Smooth muscle cell (in vitro differentiated cells): ENCODE data around the gene MRPS18C. TPM values are rescaled to one million over a fixed set of nuclear protein-coding genes. Genes with fewer than 3 reads are reported as not detected.

Source experiments
- DNase-seq: peaks from one replicate; lab custom pipeline; 2025; ENCODE audit not compliant: unreplicated experiment; lab: John Stamatoyannopoulos, UW
- H2AFZ ChIP-seq: fragments of 200-600 bp; sonication (generic); 2 replicates; pipeline ENCODE4 v1.6.0; 2016; ENCODE audit warnings: antibody characterized with exemption, low read depth, mild to moderate bottlenecking
- H3F3A ChIP-seq: fragments of 200-600 bp; sonication (generic); 2 replicates; pipeline ENCODE4 v1.6.0; 2017; ENCODE audit warnings: antibody characterized with exemption, low read depth
- H3K27ac ChIP-seq: fragments of 200-600 bp; sonication (generic); 2 replicates; pipeline ENCODE4 v1.5.1; 2016; ENCODE audit warnings: low read depth, mild to moderate bottlenecking
- H3K27me3 ChIP-seq: fragments of 200-600 bp; sonication (generic); 2 replicates; pipeline ENCODE4 v1.6.1; 2016; ENCODE audit warnings: low read depth, mild to moderate bottlenecking
- H3K36me3 ChIP-seq: fragments of 200-600 bp; sonication (generic); 2 replicates; pipeline ENCODE4 v1.5.1; 2016; ENCODE audit warnings: low read depth
- H3K4me1 ChIP-seq: fragments of 200-600 bp; sonication (generic); 2 replicates; pipeline ENCODE4 v1.5.1; 2016; ENCODE audit warnings: low read depth
- H3K4me2 ChIP-seq: fragments of 200-600 bp; sonication (generic); 2 replicates; pipeline ENCODE4 v1.6.0; 2016; ENCODE audit warnings: mild to moderate bottlenecking
- H3K4me3 ChIP-seq: fragments of 200-600 bp; sonication (generic); 2 replicates; pipeline ENCODE4 v1.5.1; 2016; ENCODE audit warnings: mild to moderate bottlenecking
- H3K79me2 ChIP-seq: fragments of 200-600 bp; sonication (generic); 2 replicates; pipeline ENCODE4 v1.6.0; 2016; ENCODE audit warnings: low read depth, mild to moderate bottlenecking
- H3K9ac ChIP-seq: fragments of 200-600 bp; sonication (generic); 2 replicates; pipeline ENCODE4 v1.6.0; 2016; ENCODE audit warnings: low read depth
- H3K9me3 ChIP-seq: fragments of 200-600 bp; sonication (generic); replicated peaks from 2 replicates; pipeline ENCODE4 v1.5.1; 2016; ENCODE audit warnings: low read depth
- H4K20me1 ChIP-seq: fragments of 200-600 bp; sonication (generic); 2 replicates; pipeline ENCODE4 v1.6.0; 2016; ENCODE audit warnings: low read depth
- WGBS: methylation state at CpG from one replicate; pipeline ENCODE4 v1.1.7; 2016; ENCODE audit warnings: low lambda C conversion rate; 5-methylcytosine and 5-hydroxymethylcytosine counted together
- polyA plus RNA-seq: library from polyadenylated mRNA; unstranded; fragments of >200 nt; fragmentation: Nextera tagmentation; extraction: Ambion mirVana; gene quantifications from 2 replicates; pipeline ENCODE4 v1.2.1, GENCODE V29; 2016
- total RNA-seq: library from RNA; depleted of rRNA; stranded (reverse); fragments of >200 nt; gene quantifications from 2 replicates; pipeline ENCODE4 v1.2.3, GENCODE V29; 2014
- TF ChIP-seq, protein P1 (sequence below): fragments of 200-600 bp; sonication (generic); IDR thresholded peaks from 2 replicates; pipeline ENCODE4 v1.5.1; 2017; ENCODE audit warnings: borderline replicate concordance, mild to moderate bottlenecking, antibody characterized with exemption; ENCODE audit not compliant: insufficient read depth, poor library complexity, severe bottlenecking

Gene MRPS18C
- total and polyA plus RNA-seq, 2 experiments from 2014 or later = 24.2 to 121 TPM

DNA sequence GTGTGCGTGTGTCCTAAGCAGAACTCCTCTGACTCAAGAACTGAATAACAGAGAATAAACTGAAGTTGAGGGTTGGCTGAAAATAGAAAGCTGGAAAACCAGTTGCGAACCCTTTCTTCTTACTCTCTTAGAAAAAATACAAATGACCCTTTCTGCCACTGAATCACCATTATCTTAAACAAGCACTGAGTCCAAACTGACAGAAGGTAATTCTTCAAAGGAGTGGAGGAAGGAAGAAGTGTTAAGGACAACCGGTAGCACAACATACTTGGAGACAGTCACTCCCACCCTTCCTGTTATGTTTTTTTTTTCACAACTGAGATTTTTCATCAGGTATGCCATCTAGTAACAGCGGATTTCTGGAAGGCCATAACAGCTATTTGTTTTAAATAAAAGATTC, 38.3 kb upstream of the MRPS18C start:
- H3K36me3 ChIP-seq = peaks cover 3% of the 10 kb centered on the region
- H3K4me1 ChIP-seq = no peaks in the 10 kb centered on the region
- peak overlapping the region; percentile 40 for H3K27ac ChIP-seq
- H3K27me3 ChIP-seq = no peaks in the 10 kb centered on the region
- no peaks in the 10 kb centered on the region for H3F3A ChIP-seq
- H3K9ac ChIP-seq = no peak overlapping the region
- H3K9me3 ChIP-seq = no peaks in the 10 kb centered on the region
- no peak overlapping the region for H3K4me3 ChIP-seq
- no peak overlapping the region for H3K4me2 ChIP-seq
- no peaks in the 10 kb centered on the region for H3K79me2 ChIP-seq
- 79% methylated on average over 4 of the region's 4 CpGs for WGBS
- no peak overlapping the region for H2AFZ ChIP-seq
- H4K20me1 ChIP-seq = no peaks in the 10 kb centered on the region
- TF ChIP-seq, protein P1, sequence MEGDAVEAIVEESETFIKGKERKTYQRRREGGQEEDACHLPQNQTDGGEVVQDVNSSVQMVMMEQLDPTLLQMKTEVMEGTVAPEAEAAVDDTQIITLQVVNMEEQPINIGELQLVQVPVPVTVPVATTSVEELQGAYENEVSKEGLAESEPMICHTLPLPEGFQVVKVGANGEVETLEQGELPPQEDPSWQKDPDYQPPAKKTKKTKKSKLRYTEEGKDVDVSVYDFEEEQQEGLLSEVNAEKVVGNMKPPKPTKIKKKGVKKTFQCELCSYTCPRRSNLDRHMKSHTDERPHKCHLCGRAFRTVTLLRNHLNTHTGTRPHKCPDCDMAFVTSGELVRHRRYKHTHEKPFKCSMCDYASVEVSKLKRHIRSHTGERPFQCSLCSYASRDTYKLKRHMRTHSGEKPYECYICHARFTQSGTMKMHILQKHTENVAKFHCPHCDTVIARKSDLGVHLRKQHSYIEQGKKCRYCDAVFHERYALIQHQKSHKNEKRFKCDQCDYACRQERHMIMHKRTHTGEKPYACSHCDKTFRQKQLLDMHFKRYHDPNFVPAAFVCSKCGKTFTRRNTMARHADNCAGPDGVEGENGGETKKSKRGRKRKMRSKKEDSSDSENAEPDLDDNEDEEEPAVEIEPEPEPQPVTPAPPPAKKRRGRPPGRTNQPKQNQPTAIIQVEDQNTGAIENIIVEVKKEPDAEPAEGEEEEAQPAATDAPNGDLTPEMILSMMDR = no peak
- no peak for DNase-seq

DNA sequence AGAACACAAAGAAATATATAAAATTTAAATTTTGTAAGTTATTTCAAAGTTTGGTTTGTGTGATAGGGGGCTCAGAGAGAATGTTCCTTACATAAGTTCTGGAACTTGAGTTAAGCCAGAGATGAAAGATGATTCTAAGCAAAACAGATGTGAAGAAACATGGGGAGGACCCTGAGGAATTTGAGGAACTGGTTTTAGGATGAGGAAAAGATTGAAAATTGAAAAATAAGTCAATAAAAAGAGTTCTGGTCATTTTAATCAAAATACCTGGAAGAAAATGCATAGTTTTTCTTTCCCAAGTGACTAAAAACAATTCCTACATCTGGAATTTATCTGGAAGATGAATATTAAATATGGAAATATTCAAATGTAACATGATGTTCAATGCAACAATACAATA, 37.6 kb upstream of the MRPS18C start:
- Histone ChIP-seq H4K20me1 (no peaks in the 10 kb centered on the region), H3K4me1 (no peaks in the 10 kb centered on the region), H3K4me3 (no peak overlapping the region), H3K9ac (no peak overlapping the region), H3F3A (no peaks in the 10 kb centered on the region), H2AFZ (no peak overlapping the region), H3K36me3 (peaks cover 3% of the 10 kb centered on the region), H3K79me2 (no peaks in the 10 kb centered on the region), H3K27ac (peak overlapping the region; percentile 40), H3K27me3 (no peaks in the 10 kb centered on the region), H3K4me2 (no peak overlapping the region), H3K9me3 (no peaks in the 10 kb centered on the region)
- TF ChIP-seq, protein P1 = no peak
- no peak for DNase-seq

DNA sequence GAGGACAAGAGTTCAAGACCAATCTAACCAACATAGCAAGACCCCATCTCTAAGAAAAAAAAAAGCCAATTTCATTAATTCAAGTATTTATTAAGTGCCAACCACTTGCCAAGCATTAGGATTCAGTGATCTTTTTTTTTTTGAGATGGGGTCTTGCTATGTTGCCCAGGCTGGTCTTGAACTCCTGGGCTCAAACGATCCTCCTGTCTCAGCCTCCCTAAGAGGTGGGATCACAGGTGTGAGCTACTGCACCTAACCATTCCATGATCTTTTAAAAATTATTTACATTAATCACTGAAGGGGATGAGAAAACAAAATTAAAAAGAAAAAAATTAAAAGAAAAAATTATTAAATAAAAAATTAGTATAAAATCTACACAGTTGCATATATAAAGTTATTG, 24.7 kb upstream of the MRPS18C start:
- no peak overlapping the region for H2AFZ ChIP-seq
- no peaks in the 10 kb centered on the region for H3K9me3 ChIP-seq
- H3K9ac ChIP-seq = no peak overlapping the region
- no peak for DNase-seq
- no peaks in the 10 kb centered on the region for H3K27me3 ChIP-seq
- H3K4me1 ChIP-seq = no peaks in the 10 kb centered on the region
- no peaks in the 10 kb centered on the region for H3K79me2 ChIP-seq
- H3K4me2 ChIP-seq = no peak overlapping the region
- WGBS = 92% methylated on average over 1 of the region's 1 CpG
- no peaks in the 10 kb centered on the region for H4K20me1 ChIP-seq
- H3K4me3 ChIP-seq = no peak overlapping the region
- no peaks in the 10 kb centered on the region for H3F3A ChIP-seq
- TF ChIP-seq, protein P1 = no peak
- peaks cover 5% of the 10 kb centered on the region for H3K36me3 ChIP-seq
- no peak overlapping the region for H3K27ac ChIP-seq

DNA sequence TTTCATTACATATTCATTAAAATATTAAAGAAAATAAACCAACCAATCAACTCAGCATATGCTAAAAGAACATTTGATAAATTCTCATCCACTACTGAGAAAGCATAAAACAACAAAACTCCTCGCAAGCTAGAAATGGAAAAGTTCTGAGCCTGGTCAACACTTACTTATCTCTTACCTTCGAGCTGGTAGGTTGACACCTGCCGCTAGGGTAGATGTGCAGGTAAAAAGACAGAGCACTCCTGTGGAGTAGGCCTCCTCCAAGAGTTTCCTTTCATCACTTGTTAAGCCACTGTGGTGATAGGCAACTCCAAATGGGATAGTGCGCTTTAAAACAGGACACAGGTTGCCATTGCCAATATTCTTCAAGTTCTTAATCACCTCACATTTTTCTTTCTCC, 19.2 kb upstream of the MRPS18C start:
- WGBS = 89% methylated on average over 4 of the region's 4 CpGs
- Histone ChIP-seq H3K4me3 (no peak overlapping the region), H3K27ac (no peak overlapping the region), H3K79me2 (no peaks in the 10 kb centered on the region), H4K20me1 (no peaks in the 10 kb centered on the region), H3K27me3 (no peaks in the 10 kb centered on the region), H3K9ac (no peak overlapping the region), H2AFZ (no peak overlapping the region), H3K9me3 (no peaks in the 10 kb centered on the region), H3F3A (no peaks in the 10 kb centered on the region), H3K4me2 (no peak overlapping the region), H3K4me1 (no peaks in the 10 kb centered on the region), H3K36me3 (no peaks in the 10 kb centered on the region)
- TF ChIP-seq, protein P1 = no peak
- no peak for DNase-seq
